Dendritic cell treated with granulocyte-macrophage colony-stimulating factor and Interleukin-4, amounts not matched to agents 40 ng/mL and 50 ng/mL, for 4 days (primary cell): ENCODE results near the gene CRNN.

Source experiments
- H3K27ac Mint-ChIP-seq: one replicate; pipeline ENCODE4 v1.8.0; 2022; ENCODE audit warnings: mild to moderate bottlenecking, mixed read lengths
- H3K27me3 Mint-ChIP-seq: one replicate; pipeline ENCODE4 v1.8.0; 2022; ENCODE audit warnings: mild to moderate bottlenecking, mixed read lengths
- H3K36me3 Mint-ChIP-seq: one replicate; pipeline ENCODE4 v1.8.0; 2022; ENCODE audit warnings: low read depth, mixed read lengths
- H3K4me1 Mint-ChIP-seq: one replicate; pipeline ENCODE4 v1.8.0; 2022; ENCODE audit warnings: low read depth, mixed read lengths
- H3K4me3 Mint-ChIP-seq: one replicate; pipeline ENCODE4 v1.8.0; 2022; ENCODE audit warnings: mild to moderate bottlenecking, moderate library complexity, mixed read lengths
- H3K9me3 Mint-ChIP-seq: one replicate; pipeline ENCODE4 v1.8.0; 2022; ENCODE audit warnings: mixed read lengths
- intact Hi-C: fragments of 100-400 bp; cut with micrococcal nuclease; formaldehyde crosslinking; loops from one replicate; pipeline ENCODE4 v1.15.0; 2022

CRNN gene

DNA sequence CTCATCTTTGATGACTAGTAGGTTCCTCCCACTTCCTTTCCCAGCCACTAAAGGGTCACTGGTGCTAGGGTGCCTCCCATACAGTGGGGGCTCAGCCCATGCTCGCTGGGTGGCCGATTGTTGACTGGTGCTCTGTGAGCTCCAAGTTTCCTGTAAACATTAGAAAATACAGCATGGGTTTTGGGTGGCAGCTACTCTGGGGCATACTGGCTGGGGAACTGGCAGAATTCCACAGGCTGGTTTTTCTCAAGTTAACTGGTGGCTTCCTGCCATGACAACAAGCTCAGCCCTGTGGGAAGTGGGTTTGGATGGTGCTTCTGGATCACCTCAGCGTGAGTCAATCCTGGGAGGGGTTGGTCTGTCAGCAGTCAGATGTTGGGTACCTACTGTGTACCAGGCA lies 28.7 kb upstream of the CRNN start:
- H3K4me1 Mint-ChIP-seq, result peaks cover 9% of the 10 kb centered on the region
- H3K36me3 Mint-ChIP-seq, result no peaks in the 10 kb centered on the region
- peaks cover 8% of the 10 kb centered on the region for H3K27me3 Mint-ChIP-seq
- H3K9me3 Mint-ChIP-seq, result no peaks in the 10 kb centered on the region
- intact Hi-C loops, result loop anchor here (5.0 kb wide), 1 partner anchor 255 kb away; no protein-coding TSS in a partner anchor
- H3K27ac Mint-ChIP-seq, result no peak overlapping the region
- H3K4me3 Mint-ChIP-seq, result no peak overlapping the region

DNA sequence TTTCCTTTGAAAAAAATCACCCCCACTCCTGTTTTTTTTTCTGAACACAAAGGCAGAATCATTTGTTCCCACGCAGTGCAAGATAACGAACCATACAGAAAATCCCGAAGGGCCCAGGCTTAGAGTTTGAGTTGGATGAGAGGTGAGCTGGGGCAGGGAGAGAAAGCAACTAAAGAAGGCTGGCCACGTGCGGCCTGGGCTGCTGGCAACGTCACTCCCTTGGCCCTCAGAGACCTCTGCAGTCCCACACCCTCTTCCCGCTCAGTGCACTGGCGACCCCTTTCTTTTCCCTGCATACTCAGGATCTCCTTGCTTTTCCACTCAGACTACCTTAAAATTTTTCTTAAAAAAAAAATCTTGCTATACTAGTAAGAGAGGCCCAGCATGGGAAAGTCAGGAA lies 28.2 kb upstream of the CRNN start:
- intact Hi-C loops, result loop anchor here (5.0 kb wide), 1 partner anchor 255 kb away; no protein-coding TSS in a partner anchor
- Mint-ChIP-seq H3K4me3 (no peak overlapping the region), H3K36me3 (no peaks in the 10 kb centered on the region), H3K27ac (no peak overlapping the region), H3K9me3 (no peaks in the 10 kb centered on the region), H3K27me3 (peaks cover 12% of the 10 kb centered on the region), H3K4me1 (peaks cover 9% of the 10 kb centered on the region)

DNA sequence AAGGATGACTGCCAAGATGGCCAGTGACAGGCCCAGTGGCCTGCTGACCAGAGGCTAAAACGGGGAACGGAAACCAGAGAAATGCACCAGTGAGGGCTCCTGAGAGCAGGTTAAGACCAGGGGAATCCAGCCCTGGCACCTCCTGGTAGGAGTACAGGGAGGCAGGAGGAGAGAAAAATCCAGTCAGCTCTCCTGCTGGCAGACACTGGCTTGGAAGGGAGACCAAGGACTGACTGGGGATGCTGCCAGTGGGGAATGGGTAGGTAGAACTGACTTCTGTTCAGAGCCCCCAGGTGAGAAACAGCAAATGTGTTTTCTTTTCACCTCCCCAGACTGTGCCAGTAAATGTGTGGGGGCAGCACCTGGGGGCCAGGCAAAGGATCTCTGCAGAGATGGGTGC lies 27.7 kb upstream of the CRNN start:
- no peaks in the 10 kb centered on the region for H3K36me3 Mint-ChIP-seq
- intact Hi-C loops, result loop anchor here (5.0 kb wide), 1 partner anchor 254 kb away; no protein-coding TSS in a partner anchor
- no peaks in the 10 kb centered on the region for H3K9me3 Mint-ChIP-seq
- no peak overlapping the region for H3K4me3 Mint-ChIP-seq
- H3K4me1 Mint-ChIP-seq, result peaks cover 9% of the 10 kb centered on the region
- no peak overlapping the region for H3K27ac Mint-ChIP-seq
- peaks cover 13% of the 10 kb centered on the region for H3K27me3 Mint-ChIP-seq

DNA sequence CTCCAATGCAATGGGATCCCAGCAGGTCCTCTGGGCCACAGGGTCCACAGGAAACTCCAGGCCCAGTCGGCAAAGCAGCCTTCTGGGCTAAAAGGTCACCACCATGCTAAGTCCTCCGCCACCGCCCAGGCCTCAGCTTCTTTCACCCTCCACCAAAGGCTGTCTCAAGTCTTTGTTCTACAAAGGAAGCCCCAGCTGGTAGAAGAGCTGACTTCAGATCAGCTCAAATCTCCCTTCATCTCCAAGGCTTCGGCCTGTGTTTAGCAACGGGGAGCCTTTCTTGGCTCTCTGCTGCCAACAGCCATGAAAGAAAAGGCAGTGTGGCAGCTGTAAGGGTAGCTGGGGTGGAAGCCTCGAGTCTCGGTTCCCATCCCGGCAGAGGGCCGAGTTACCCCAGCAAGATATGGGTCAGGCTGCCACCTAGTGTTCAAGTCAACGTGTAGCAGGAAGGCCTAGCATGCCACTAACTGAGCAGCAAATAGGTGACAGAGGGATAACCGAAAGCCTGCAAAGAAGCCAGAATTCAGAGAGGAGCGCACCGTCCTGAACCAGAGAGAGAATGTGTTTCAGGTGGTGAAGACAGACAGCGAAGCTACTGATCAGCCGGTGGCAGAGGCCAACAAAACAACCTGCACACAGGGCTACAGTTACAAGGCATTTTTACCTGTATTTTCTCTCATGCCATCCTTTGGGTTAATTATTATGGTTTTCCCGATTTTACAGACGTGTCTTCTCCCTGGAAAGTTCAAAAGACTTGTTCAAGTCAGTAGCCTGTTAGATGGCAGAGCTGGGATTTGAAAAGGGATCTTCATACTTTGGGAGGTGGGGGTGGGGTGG lies 26.8 kb upstream of the CRNN start:
- Mint-ChIP-seq H3K36me3 (no peaks in the 10 kb centered on the region), H3K27me3 (peaks cover 15% of the 10 kb centered on the region), H3K9me3 (no peaks in the 10 kb centered on the region), H3K4me3 (no peak overlapping the region), H3K27ac (no peak overlapping the region), H3K4me1 (peaks cover 9% of the 10 kb centered on the region)
- intact Hi-C loops, result loop anchor here (5.0 kb wide), 1 partner anchor 254 kb away; no protein-coding TSS in a partner anchor

DNA sequence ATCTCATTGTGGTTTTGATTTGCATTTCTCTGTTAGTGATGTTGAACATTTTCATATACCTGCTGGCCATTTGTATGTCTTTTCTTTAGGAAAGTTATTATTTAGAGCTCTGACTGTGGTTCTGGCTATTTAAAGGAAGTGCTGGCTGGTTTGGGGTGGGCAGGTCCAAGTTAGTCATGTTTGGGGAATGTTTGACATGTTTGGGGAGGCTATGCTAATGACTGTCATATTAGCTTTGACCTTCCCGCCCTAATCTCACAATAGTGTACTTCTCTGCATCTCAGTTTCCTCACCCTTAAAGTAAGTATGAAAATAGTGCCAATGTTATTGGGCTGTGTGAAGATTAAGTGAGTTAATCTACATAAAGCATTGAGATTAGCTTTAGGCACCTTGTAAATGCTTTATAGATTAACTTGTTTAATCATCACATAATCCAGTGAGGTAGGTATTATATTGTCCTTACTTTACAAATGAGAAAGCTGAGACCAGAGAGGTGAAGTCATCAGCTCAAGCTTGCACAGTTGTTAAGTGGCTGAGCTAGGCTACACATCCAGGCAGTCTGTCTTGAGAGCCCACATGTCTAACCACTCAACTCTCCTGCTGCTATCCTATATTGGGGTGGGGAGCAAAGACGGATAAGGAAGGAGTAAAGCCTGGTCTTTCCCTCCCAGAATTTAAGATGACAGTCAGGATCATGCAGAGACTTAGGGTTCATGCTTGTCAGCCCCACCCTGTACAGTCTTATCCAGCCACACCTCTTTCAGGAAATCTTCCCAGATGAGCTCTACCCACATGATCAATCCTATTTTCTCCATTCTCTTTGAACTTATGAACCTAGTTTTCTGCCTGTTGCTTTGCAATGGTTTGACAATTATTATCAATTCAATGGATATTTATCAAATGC lies 22.8 kb upstream of the CRNN start:
- Mint-ChIP-seq H3K36me3 (no peaks in the 10 kb centered on the region), H3K27ac (no peak overlapping the region), H3K4me3 (no peak overlapping the region), H3K9me3 (no peaks in the 10 kb centered on the region), H3K27me3 (peaks cover 15% of the 10 kb centered on the region), H3K4me1 (peaks cover 9% of the 10 kb centered on the region)
- intact Hi-C loops, result no loop called here

DNA sequence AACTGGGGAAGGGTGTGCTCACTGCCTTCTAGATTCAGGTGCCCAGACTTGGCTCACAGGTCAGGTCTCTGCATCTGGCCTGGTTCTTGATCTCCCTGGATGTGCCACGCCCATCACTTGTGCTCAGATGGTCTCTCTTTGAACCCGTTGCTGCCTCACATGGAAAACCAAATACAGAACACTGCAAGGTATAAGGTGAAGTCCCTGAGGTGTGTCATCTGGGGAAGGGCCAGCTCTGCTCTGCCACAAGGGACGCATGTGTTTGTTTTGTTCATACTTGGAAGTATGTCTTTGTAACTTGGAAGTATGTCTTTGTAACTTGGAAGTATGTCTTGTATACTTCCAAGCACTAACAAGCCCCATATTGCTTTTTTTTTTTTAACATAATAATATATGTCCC lies 13.4 kb upstream of the CRNN start:
- H3K36me3 Mint-ChIP-seq, result no peaks in the 10 kb centered on the region
- H3K27ac Mint-ChIP-seq, result no peak overlapping the region
- H3K9me3 Mint-ChIP-seq, result peaks cover 22% of the 10 kb centered on the region
- no peak overlapping the region for H3K4me3 Mint-ChIP-seq
- H3K4me1 Mint-ChIP-seq, result no peaks in the 10 kb centered on the region
- peaks cover 2% of the 10 kb centered on the region for H3K27me3 Mint-ChIP-seq
- intact Hi-C loops, result no loop called here

DNA sequence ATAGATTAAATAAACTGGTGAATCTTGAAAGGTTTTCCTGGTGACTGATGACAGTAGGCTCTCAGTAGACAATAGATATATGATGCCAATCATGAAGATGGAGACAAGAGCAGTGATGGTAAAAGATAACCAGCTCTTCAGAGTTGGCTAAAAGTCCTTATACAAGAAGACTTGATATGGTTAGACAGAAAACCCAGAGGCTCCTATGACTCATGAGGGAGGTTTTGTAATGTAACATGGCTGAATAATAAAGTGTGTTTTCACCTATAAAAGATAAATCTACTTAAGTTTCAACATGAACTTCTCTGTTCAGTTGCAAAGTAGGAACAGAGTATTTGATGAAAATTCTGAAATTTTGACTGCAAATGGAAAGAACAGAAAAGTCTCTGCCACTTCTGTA lies 12.7 kb upstream of the CRNN start:
- Mint-ChIP-seq H3K27ac (no peak overlapping the region), H3K4me1 (no peaks in the 10 kb centered on the region), H3K4me3 (no peak overlapping the region), H3K9me3 (peaks cover 22% of the 10 kb centered on the region), H3K27me3 (peaks cover 2% of the 10 kb centered on the region), H3K36me3 (no peaks in the 10 kb centered on the region)
- intact Hi-C loops, result no loop called here

DNA sequence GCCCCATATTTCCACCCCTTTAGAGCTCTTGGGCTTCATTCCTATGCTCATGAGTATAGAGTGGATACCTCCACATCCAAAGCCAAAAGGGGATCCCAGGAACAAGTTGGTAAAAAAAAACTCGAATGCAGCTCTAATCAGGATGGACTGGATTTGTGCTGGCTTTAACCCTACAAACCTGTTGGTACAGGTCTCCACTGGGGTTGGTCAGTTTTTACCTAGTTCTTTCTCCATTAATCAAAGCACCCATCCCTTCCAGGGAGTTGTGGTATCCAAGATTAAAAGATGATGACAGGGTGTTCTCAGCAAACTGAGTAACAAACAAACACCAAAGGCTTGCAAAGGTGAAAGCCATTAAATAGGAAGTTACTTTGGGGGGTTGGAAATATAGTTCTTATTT lies 5.9 kb upstream of the CRNN start:
- no peak overlapping the region for H3K4me3 Mint-ChIP-seq
- no peak overlapping the region for H3K27ac Mint-ChIP-seq
- H3K27me3 Mint-ChIP-seq, result peaks cover 6% of the 10 kb centered on the region
- no peaks in the 10 kb centered on the region for H3K36me3 Mint-ChIP-seq
- intact Hi-C loops, result no loop called here
- H3K4me1 Mint-ChIP-seq, result no peaks in the 10 kb centered on the region
- H3K9me3 Mint-ChIP-seq, result peaks cover 22% of the 10 kb centered on the region

DNA sequence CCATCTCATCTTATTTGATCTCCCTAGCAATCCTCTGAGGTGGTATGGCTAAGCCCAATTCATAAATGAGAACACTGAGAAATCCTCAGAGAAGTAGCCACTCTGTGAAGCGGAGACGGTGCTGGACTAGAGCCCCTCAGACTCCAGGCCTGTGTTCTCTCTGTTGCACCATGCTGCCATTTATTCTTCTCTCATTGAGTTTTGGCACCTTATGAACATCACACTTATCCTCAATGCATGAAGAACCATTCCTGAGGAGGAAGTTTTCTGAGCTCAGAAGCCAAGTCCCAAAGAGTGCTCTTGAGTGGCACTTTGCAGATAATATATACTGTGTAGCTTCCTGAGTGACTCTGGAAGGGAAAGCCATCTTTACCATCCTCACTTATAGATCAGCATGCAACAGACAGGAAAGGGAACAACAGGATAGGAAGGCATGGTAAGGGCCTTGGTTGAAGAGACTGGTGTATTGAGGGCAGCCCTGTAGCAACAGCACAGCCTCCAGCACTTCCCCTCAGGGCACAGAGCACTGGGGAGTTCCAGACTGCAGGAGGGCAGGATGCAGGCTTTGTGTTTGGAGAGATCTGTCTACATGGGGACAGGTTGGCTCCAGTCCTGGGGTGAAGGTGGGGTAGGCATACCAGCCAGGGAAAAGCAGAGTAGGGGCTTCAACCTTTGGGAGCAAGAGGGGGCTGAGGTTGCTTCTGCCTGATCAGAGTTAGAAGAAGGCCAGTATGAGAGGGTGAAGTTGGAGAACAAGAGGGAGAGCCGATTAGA lies 1.6 kb upstream of the CRNN start:
- no peak overlapping the region for H3K4me3 Mint-ChIP-seq

DNA sequence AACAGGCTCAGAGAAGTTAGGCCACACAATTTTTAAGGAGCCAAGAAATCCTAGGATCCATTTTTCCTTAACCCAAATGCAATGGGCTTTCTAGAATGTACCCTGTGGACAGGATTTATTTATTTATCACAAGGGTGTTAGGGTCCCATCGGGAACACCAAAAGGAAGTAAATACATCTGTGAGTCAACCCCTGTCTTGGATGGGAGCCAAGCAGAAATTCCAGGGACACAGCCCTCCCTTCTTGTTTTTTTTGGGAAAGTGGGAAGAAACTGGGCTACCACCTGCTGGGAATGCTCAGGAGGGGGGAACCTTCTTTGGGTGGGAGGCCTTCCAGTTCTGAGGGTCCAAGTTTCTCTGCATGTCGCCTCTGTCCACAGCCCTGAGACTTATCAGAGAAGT lies 1.3 kb downstream of the CRNN start:
- Mint-ChIP-seq H3K36me3 (no peaks in the 10 kb centered on the region), H3K4me1 (no peaks in the 10 kb centered on the region), H3K27ac (no peak overlapping the region), H3K27me3 (peaks cover 5% of the 10 kb centered on the region), H3K9me3 (no peaks in the 10 kb centered on the region), H3K4me3 (no peak overlapping the region)
- intact Hi-C loops, result no loop called here

More for the DNA sequence above, 1.6 kb upstream of the CRNN start:
- Mint-ChIP-seq H3K27ac (no peak overlapping the region), H3K27me3 (peaks cover 6% of the 10 kb centered on the region), H3K36me3 (no peaks in the 10 kb centered on the region), H3K4me1 (no peaks in the 10 kb centered on the region), H3K9me3 (no peaks in the 10 kb centered on the region)
- intact Hi-C loops, result no loop called here

DNA sequence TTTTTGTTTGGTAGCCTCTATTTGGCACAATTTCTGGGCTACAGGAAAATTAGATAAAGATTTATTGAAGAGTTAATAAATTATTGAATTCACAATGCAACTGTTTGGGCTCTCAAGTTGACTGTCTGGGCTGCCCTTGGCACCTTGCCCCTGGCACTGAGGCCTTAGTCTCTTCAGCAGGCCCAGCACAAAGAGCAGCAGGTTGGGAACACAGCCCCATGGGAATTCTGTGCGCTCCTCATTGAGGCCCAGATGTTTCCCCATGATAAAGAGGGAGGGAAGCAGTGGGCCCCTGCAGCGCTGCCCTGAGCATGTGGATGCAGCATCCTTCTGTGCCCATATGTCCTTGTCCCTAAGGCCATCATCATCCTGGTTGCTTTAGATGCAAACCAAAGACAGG lies 2.9 kb downstream of the CRNN start:
- H3K27me3 Mint-ChIP-seq, result peaks cover 7% of the 10 kb centered on the region
- intact Hi-C loops, result no loop called here

DNA sequence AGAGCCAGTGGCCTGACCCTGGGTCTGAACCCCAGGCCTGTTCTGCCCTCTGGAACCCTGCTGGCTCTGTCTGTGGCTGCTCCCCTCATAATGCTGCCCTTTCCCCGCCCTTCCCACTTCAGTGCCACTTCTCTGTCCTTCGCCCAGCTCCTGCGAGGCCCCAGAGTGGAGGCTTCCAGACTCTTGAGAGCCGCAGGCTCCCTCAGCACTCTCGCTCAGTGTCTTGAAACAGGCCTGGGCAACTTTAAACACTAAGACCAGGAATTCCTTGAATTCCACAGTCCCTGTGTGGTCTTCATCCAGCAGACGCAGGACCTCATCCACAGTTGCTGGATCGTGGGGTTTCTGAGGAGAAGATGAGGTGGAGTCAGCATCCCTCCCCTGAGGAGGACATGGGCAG lies 3.5 kb downstream of the CRNN start:
- intact Hi-C loops, result no loop called here
- H3K27me3 Mint-ChIP-seq, result peaks cover 6% of the 10 kb centered on the region
- no peak overlapping the region for H3K4me3 Mint-ChIP-seq
- no peaks in the 10 kb centered on the region for H3K36me3 Mint-ChIP-seq
- no peak overlapping the region for H3K27ac Mint-ChIP-seq
- no peaks in the 10 kb centered on the region for H3K4me1 Mint-ChIP-seq
- no peaks in the 10 kb centered on the region for H3K9me3 Mint-ChIP-seq

More for the DNA sequence above, 2.9 kb downstream of the CRNN start:
- no peak overlapping the region for H3K27ac Mint-ChIP-seq
- no peaks in the 10 kb centered on the region for H3K36me3 Mint-ChIP-seq
- H3K4me1 Mint-ChIP-seq, result no peaks in the 10 kb centered on the region
- no peaks in the 10 kb centered on the region for H3K9me3 Mint-ChIP-seq
- H3K4me3 Mint-ChIP-seq, result no peak overlapping the region

DNA sequence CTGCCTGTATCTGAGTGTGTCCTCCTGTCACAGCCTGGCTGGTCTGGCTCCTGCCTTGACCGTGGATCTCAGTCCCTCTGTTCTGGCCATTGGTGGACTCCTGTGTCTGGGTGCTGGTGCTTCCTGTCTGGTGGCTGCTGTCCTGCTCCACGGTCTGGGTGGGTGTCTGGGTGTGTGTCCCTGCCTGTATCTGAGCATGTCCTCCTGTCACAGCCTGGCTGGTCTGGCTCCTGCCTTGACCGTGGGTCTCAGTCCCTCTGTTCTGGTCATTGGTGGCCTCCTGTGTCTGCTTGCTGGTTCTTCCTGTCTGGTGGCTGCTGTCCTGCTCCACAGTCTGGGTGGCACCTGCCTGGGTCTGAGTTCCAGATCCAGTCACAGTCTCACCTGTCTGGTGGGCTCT lies 4.0 kb downstream of the CRNN start:
- H3K27ac Mint-ChIP-seq, result no peak overlapping the region

More for the DNA sequence above, 4.0 kb downstream of the CRNN start:
- Mint-ChIP-seq H3K36me3 (no peaks in the 10 kb centered on the region), H3K4me3 (no peak overlapping the region), H3K27me3 (peaks cover 7% of the 10 kb centered on the region), H3K4me1 (no peaks in the 10 kb centered on the region), H3K9me3 (no peaks in the 10 kb centered on the region)
- intact Hi-C loops, result no loop called here
